Neural cell (in vitro differentiated cells): Measurements from ENCODE around the gene PIP5K1A. TPM values are rescaled to one million over a fixed set of nuclear protein-coding genes. Genes with fewer than 3 reads are reported as not detected.
"Not testable (repeated sequence)": the region's sequence is repeated elsewhere in the genome, so short reads cannot be mapped to it uniquely, and the experiment has no call there.

Experiments used
- H2AFZ ChIP-seq: fragments of 200-600, 300-800 bp; sonication (generic), shearing (Covaris generic); 2 replicates; pipeline ENCODE4 v1.6.0; 2014; ENCODE audit warnings: low read depth, mild to moderate bottlenecking, antibody characterized with exemption, low read length, moderate library complexity
- H3F3A ChIP-seq: fragments of 200-600 bp; shearing (Covaris generic); 2 replicates; pipeline ENCODE4 v1.6.1; 2016; ENCODE audit warnings: mild to moderate bottlenecking, moderate library complexity, mixed read lengths, antibody characterized with exemption, low read length; ENCODE audit not compliant: insufficient read depth, poor library complexity, severe bottlenecking
- H3K27ac ChIP-seq: fragments of 200-600, 300-800 bp; sonication (generic), shearing (Covaris generic); 2 replicates; pipeline ENCODE4 v1.5.1; 2014; ENCODE audit warnings: mild to moderate bottlenecking, low read length, moderate library complexity
- H3K27me3 ChIP-seq: fragments of 300-800, 200-600 bp; sonication (generic), shearing (Covaris generic); 2 replicates; pipeline ENCODE4 v1.6.0; 2014; ENCODE audit warnings: mild to moderate bottlenecking, low read depth, low read length, moderate library complexity; ENCODE audit not compliant: insufficient read depth
- H3K36me3 ChIP-seq: fragments of 300-800, 200-600 bp; sonication (generic), shearing (Covaris generic); 2 replicates; pipeline ENCODE4 v1.5.1; 2014; ENCODE audit warnings: mild to moderate bottlenecking, antibody characterized with exemption, low read length, moderate library complexity; ENCODE audit not compliant: insufficient read depth
- H3K4me2 ChIP-seq: fragments of 300-800, 200-600 bp; sonication (generic), shearing (Covaris generic); 2 replicates; pipeline ENCODE4 v1.6.0; 2014; ENCODE audit warnings: mild to moderate bottlenecking, low read length
- H3K4me3 ChIP-seq: fragments of 300-800, 200-600 bp; sonication (generic), shearing (Covaris generic); 2 replicates; pipeline ENCODE4 v1.5.1; 2014; ENCODE audit warnings: mild to moderate bottlenecking, low read length, moderate library complexity
- H3K79me2 ChIP-seq: fragments of 200-600 bp; shearing (Covaris generic); replicated peaks from 2 replicates; pipeline ENCODE4 v1.6.0; 2014; ENCODE audit warnings: mild to moderate bottlenecking, low read length, moderate library complexity; ENCODE audit not compliant: insufficient read depth
- H3K9ac ChIP-seq: fragments of 300-800, 200-600 bp; sonication (generic), shearing (Covaris generic); 2 replicates; pipeline ENCODE4 v1.6.1; 2016; ENCODE audit warnings: mild to moderate bottlenecking, low read length, mixed read lengths
- H3K9me2 ChIP-seq: fragments of 200-600 bp; shearing (Covaris generic); 2 replicates; pipeline ENCODE4 v1.6.1; 2016; ENCODE audit warnings: mild to moderate bottlenecking, low read length, mixed read lengths; ENCODE audit not compliant: insufficient read depth
- H3K9me3 ChIP-seq: fragments of 200-600, 300-800 bp; sonication (generic), shearing (Covaris generic); 2 replicates; pipeline ENCODE4 v1.6.1; 2016; ENCODE audit warnings: mild to moderate bottlenecking, mixed run types, low read length, moderate library complexity, mixed read lengths
- H4K20me1 ChIP-seq: fragments of 200-600 bp; shearing (Covaris generic); 2 replicates; pipeline ENCODE4 v1.6.1; 2016; ENCODE audit warnings: mild to moderate bottlenecking, mixed run types; ENCODE audit not compliant: insufficient read depth
- EP300 ChIP-seq: fragments of 450-650 bp; conservative IDR thresholded peaks from 2 replicates; pipeline ENCODE4 v1.6.1; 2014; ENCODE audit warnings: antibody characterized with exemption, mild to moderate bottlenecking, moderate library complexity; ENCODE audit not compliant: poor library complexity, severe bottlenecking
- EZH2 ChIP-seq: fragments of 200-600, 300-800 bp; shearing (Covaris generic), sonication (generic); IDR thresholded peaks from 2 replicates; pipeline ENCODE4 v1.6.1; 2014; ENCODE audit warnings: antibody characterized with exemption, low read length, borderline replicate concordance, mild to moderate bottlenecking; ENCODE audit not compliant: insufficient read depth, poor library complexity, severe bottlenecking
- MXI1 ChIP-seq: fragments of 450-650 bp; conservative IDR thresholded peaks from 2 replicates; pipeline ENCODE4 v1.6.1; 2014; ENCODE audit warnings: antibody characterized with exemption, mild to moderate bottlenecking; ENCODE audit not compliant: poor library complexity, severe bottlenecking
- POLR2AphosphoS5 ChIP-seq: IDR thresholded peaks from 2 replicates; pipeline ENCODE4 v1.6.1; 2012
- RAD21 ChIP-seq: fragments of 450-650 bp; conservative IDR thresholded peaks from 2 replicates; pipeline ENCODE4 v1.6.1; 2014; ENCODE audit warnings: antibody characterized with exemption, mild to moderate bottlenecking, moderate library complexity
- REST ChIP-seq: IDR thresholded peaks from 2 replicates; pipeline ENCODE4 v1.6.1; 2012; ENCODE audit warnings: borderline replicate concordance
- SMC3 ChIP-seq: fragments of 450-650 bp; conservative IDR thresholded peaks from 2 replicates; pipeline ENCODE4 v1.6.1; 2014; ENCODE audit warnings: antibody characterized with exemption, mild to moderate bottlenecking, moderate library complexity; ENCODE audit not compliant: poor library complexity
- TAF1 ChIP-seq: IDR thresholded peaks from 2 replicates; pipeline ENCODE4 v1.6.1; 2012; ENCODE audit warnings: low read depth
- polyA plus RNA-seq: library from polyadenylated mRNA; depleted of rRNA; stranded (reverse); fragments of >200 nt; gene quantifications from 2 replicates; pipeline ENCODE4 v1.2.3, GENCODE V29; 2014
- TF ChIP-seq, protein P1 (sequence below): fragments of 450-650 bp; IDR thresholded peaks from 2 replicates; pipeline ENCODE4 v1.5.1; 2014; ENCODE audit warnings: antibody characterized with exemption, mild to moderate bottlenecking, moderate library complexity; ENCODE audit not compliant: poor library complexity, severe bottlenecking

PIP5K1A gene
- polyA plus RNA-seq, 1 donor from 2014 or later = 66.4 TPM

DNA sequence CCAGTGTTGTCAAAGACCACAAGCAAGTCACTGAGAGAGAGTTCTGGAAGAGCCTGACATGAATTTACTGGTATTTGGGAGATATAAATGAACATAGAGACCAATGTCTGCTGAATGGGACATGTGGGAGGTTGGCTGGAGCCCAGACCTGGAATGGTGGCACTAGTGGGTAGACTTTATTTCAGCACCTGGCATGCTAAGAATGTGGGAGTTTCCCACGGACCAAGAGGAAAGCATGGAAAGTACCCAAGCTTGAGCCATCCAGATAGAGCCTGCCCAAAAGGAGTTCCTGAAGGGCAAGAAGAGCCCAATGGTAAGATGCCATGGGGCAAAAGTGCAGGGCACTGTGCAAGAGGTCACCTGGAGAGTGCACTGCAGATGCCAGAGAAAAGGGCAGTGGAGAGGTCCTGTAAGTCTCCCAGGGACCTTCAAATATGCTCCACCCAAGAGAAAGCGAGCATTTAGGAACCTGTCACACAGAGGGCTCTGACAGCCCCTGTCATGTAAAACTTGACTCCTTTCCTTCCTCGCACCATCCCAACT is 75.6 kb downstream of the PIP5K1A start:
- Histone ChIP-seq H3K27me3 (no peaks in the 10 kb centered on the region), H3K9me2 (no peaks in the 10 kb centered on the region), H3K27ac (no peak overlapping the region), H3K4me2 (no peak overlapping the region), H3K9ac (no peak overlapping the region), H3K9me3 (no peaks in the 10 kb centered on the region), H2AFZ (no peak overlapping the region), H3K4me3 (no peak overlapping the region), H4K20me1 (no peaks in the 10 kb centered on the region), H3K36me3 (no peaks in the 10 kb centered on the region), H3K79me2 (no peaks in the 10 kb centered on the region), H3F3A (no peaks in the 10 kb centered on the region)
- TF ChIP-seq TAF1 (no peak), SMC3 (no peak), REST (no peak)
- TF ChIP-seq, protein P1, sequence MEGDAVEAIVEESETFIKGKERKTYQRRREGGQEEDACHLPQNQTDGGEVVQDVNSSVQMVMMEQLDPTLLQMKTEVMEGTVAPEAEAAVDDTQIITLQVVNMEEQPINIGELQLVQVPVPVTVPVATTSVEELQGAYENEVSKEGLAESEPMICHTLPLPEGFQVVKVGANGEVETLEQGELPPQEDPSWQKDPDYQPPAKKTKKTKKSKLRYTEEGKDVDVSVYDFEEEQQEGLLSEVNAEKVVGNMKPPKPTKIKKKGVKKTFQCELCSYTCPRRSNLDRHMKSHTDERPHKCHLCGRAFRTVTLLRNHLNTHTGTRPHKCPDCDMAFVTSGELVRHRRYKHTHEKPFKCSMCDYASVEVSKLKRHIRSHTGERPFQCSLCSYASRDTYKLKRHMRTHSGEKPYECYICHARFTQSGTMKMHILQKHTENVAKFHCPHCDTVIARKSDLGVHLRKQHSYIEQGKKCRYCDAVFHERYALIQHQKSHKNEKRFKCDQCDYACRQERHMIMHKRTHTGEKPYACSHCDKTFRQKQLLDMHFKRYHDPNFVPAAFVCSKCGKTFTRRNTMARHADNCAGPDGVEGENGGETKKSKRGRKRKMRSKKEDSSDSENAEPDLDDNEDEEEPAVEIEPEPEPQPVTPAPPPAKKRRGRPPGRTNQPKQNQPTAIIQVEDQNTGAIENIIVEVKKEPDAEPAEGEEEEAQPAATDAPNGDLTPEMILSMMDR = no peak

DNA sequence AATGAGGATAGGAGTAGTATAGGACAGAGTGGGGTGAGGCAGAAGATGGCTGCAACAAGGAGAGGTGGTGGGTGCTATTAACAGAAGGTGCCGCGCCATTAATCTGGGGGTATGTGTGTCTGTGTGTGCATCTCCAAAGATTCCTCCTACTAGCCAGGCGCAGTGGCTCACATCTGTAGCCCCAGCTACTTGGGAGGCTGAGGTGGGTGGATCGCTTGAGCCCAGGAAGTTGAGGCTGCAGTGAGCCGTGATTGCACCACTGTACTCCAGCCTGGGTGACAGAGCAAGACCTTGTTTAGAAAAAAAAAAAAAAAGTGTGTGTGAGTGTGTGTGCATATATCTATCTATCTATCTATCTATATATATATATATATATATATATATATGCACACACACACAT is 77.0 kb downstream of the PIP5K1A start:
- H2AFZ ChIP-seq, H3K9ac ChIP-seq, H3K79me2 ChIP-seq, H3F3A ChIP-seq, H3K36me3 ChIP-seq, H3K27me3 ChIP-seq, H3K4me2 ChIP-seq, H3K4me3 ChIP-seq, H4K20me1 ChIP-seq, H3K27ac ChIP-seq, H3K9me2 ChIP-seq, H3K9me3 ChIP-seq: not testable (repeated sequence)

DNA sequence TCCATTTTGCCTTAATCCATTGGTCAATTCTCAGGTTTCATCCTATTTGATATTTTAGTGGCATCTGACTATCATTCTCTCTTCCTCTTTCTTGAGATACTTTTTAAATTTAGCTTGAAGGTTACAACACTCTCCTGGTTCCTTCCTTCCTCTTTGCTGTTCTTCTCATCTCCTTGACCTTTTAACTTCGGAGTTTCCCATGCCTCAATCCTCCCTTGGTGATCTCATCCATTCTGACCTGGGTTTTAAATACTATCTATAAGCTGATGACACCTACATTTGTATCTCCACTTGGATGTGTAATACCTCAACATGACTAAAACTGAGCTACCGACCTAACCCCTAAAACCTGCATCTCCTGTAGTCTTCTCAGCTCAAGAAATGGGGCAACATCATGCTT is 78.9 kb downstream of the PIP5K1A start:
- Histone ChIP-seq H3K27me3 (no peaks in the 10 kb centered on the region), H3K27ac (no peak overlapping the region), H3K36me3 (no peaks in the 10 kb centered on the region), H2AFZ (no peak overlapping the region), H3K4me3 (no peak overlapping the region), H3K79me2 (no peaks in the 10 kb centered on the region), H3K9me2 (no peaks in the 10 kb centered on the region), H3K4me2 (no peak overlapping the region), H3F3A (no peaks in the 10 kb centered on the region), H3K9ac (no peak overlapping the region), H3K9me3 (no peaks in the 10 kb centered on the region), H4K20me1 (no peaks in the 10 kb centered on the region)
- TF ChIP-seq POLR2AphosphoS5 (no peak), EZH2 (no peak), SMC3 (no peak), TAF1 (no peak), RAD21 (no peak), MXI1 (no peak), EP300 (no peak), REST (no peak)
- TF ChIP-seq, protein P1 = no peak
